Trophoblast cell (in vitro differentiated cells and primary cell): ENCODE measurements around the gene SLC35A3.

Experiments
- DNase-seq, 2 donors: peaks; one replicate each; pipeline ENCODE4 v3.0.0-alpha.2; 2016
- H2AFZ ChIP-seq: 2 replicates; pipeline ENCODE4 v1.6.1; 2013; ENCODE audit warnings: low read length, moderate library complexity, mild to moderate bottlenecking; ENCODE audit not compliant: insufficient read depth, poor library complexity
- H2AK5ac ChIP-seq: 2 replicates; pipeline ENCODE4 v1.6.1; 2013; ENCODE audit warnings: mild to moderate bottlenecking, low read length
- H2BK120ac ChIP-seq: 2 replicates; pipeline ENCODE4 v1.6.1; 2013; ENCODE audit warnings: low read length, mild to moderate bottlenecking, moderate library complexity; ENCODE audit not compliant: insufficient read depth, poor library complexity
- H2BK12ac ChIP-seq: 2 replicates; pipeline ENCODE4 v1.6.1; 2013; ENCODE audit warnings: mild to moderate bottlenecking, low read length, moderate library complexity
- H2BK5ac ChIP-seq: 2 replicates; pipeline ENCODE4 v1.6.1; 2013; ENCODE audit warnings: low read length, low read depth, moderate library complexity, mild to moderate bottlenecking; ENCODE audit not compliant: poor library complexity
- H3K14ac ChIP-seq: 2 replicates; pipeline ENCODE4 v1.6.1; 2013; ENCODE audit warnings: mild to moderate bottlenecking, low read length
- H3K18ac ChIP-seq: 2 replicates; pipeline ENCODE4 v1.6.1; 2013; ENCODE audit warnings: mild to moderate bottlenecking, low read length
- H3K23ac ChIP-seq: 2 replicates; pipeline ENCODE4 v1.6.1; 2013; ENCODE audit warnings: low read length
- H3K27ac ChIP-seq: 2 replicates; pipeline ENCODE4 v1.5.1; 2013; ENCODE audit warnings: low read depth, mild to moderate bottlenecking, inconsistent platforms, low read length, moderate library complexity
- H3K27me3 ChIP-seq: 2 replicates; pipeline ENCODE4 v1.6.1; 2013; ENCODE audit warnings: inconsistent platforms, mild to moderate bottlenecking, low read length, moderate library complexity; ENCODE audit not compliant: insufficient read depth
- H3K36me3 ChIP-seq, 2 experiments: 1 replicate in 1 of 2; 2 replicates in 1 of 2; pipeline ENCODE4 v1.6.1; 2013; ENCODE audit warnings: low read length in 2 of 2, mild to moderate bottlenecking in 2 of 2, moderate library complexity in 1 of 2; ENCODE audit not compliant: insufficient read depth in 2 of 2, control insufficient read depth in 1 of 2
- H3K4ac ChIP-seq: 2 replicates; pipeline ENCODE4 v1.6.1; 2013; ENCODE audit warnings: low read depth, mild to moderate bottlenecking, low read length, moderate library complexity
- H3K4me1 ChIP-seq, 2 experiments: 1 replicate in 1 of 2; 2 replicates in 1 of 2; pipeline ENCODE4 v1.6.1; 2013; ENCODE audit warnings: low read length in 2 of 2, mild to moderate bottlenecking in 2 of 2, moderate library complexity in 1 of 2; ENCODE audit not compliant: insufficient read depth in 2 of 2, control insufficient read depth in 1 of 2
- H3K4me2 ChIP-seq: 2 replicates; pipeline ENCODE4 v1.6.1; 2013; ENCODE audit warnings: inconsistent platforms, mild to moderate bottlenecking, low read length, moderate library complexity
- H3K4me3 ChIP-seq: 2 replicates; pipeline ENCODE4 v1.5.1; 2013; ENCODE audit warnings: mild to moderate bottlenecking, low read depth, low read length, inconsistent platforms
- H3K79me1 ChIP-seq: one replicate; pipeline ENCODE4 v1.6.1; 2013; ENCODE audit warnings: low read length
- H3K79me2 ChIP-seq: 2 replicates; pipeline ENCODE4 v1.6.1; 2013; ENCODE audit warnings: low read length, mild to moderate bottlenecking; ENCODE audit not compliant: control insufficient read depth, insufficient read depth, poor library complexity
- H3K9ac ChIP-seq: 2 replicates; pipeline ENCODE4 v1.6.1; 2013; ENCODE audit warnings: mild to moderate bottlenecking, low read length
- H3K9me3 ChIP-seq: 2 replicates; pipeline ENCODE4 v1.6.1; 2013; ENCODE audit warnings: low read depth, mild to moderate bottlenecking, control low read depth, inconsistent platforms, low read length; ENCODE audit not compliant: insufficient read depth
- H4K12ac ChIP-seq: 2 replicates; pipeline ENCODE4 v1.6.1; 2013; ENCODE audit warnings: low read depth, mild to moderate bottlenecking, low read length, moderate library complexity
- H4K8ac ChIP-seq: 2 replicates; pipeline ENCODE4 v1.6.1; 2013; ENCODE audit warnings: low read depth, mild to moderate bottlenecking, low read length, moderate library complexity
- H4K91ac ChIP-seq: one replicate; pipeline ENCODE4 v1.6.1; 2013; ENCODE audit warnings: low read depth, mild to moderate bottlenecking, low read length, moderate library complexity
- WGBS: extraction: QIAGEN DNeasy Blood & Tissue Kit; methylation state at CpG from one replicate; pipeline ENCODE4 v1.1.7; 2013; ENCODE audit warnings: missing lambda C conversion rate; ENCODE audit not compliant: insufficient read length, insufficient coverage; ENCODE audit errors: extremely low coverage; 5-methylcytosine and 5-hydroxymethylcytosine counted together

The SLC35A3 gene

GRCh38 chr1:100023482-100023881 is 53.7 kb downstream of the SLC35A3 start:
- Histone ChIP-seq H4K12ac (no peak overlapping the region), H3K9me3 (no peaks in the 10 kb centered on the region), H4K91ac (no peak overlapping the region), H3K18ac (no peak overlapping the region), H2BK12ac (no peak overlapping the region), H3K79me2 (no peaks in the 10 kb centered on the region), H2BK120ac (no peak overlapping the region), H3K9ac (no peak overlapping the region), H3K4me3 (no peak overlapping the region), H3K27me3 (no peaks in the 10 kb centered on the region), H3K23ac (no peak overlapping the region), H3K27ac (no peak overlapping the region), H3K4ac (no peak overlapping the region), H3K4me1 (no peaks in the 10 kb centered on the region), H3K4me2 (no peak overlapping the region), H2AK5ac (no peak overlapping the region), H3K36me3 (peaks cover 0 to 3% of the 10 kb centered on the region in 2 experiments), H3K79me1 (no peaks in the 10 kb centered on the region), H2AFZ (no peak overlapping the region), H2BK5ac (no peak overlapping the region), H4K8ac (no peak overlapping the region), H3K14ac (no peak overlapping the region)
- no peak for DNase-seq
- WGBS = no CpG with 5 or more reads among the region's 6 CpGs

DNA sequence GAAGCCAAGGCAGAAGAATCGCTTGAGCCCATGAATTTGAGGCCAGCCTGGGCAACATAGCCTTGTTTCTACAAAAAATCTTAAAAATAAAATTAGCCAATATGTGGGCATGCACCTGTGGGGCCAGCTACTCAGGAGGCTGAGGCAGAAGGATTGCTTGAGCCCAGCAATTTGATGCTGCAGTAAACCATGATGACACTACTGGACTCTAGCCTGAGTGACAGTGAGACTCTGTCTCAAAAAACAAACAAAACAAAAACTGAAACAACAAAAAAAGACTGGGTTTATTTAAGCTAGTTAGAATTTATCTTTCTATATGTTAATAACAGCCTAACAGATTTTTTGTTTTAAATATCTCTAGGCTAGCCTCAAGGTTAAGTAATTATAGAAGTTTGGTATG is 57.4 kb downstream of the SLC35A3 start:
- H2BK12ac ChIP-seq = no peak overlapping the region
- no peaks in the 10 kb centered on the region for H3K79me2 ChIP-seq
- H2BK120ac ChIP-seq = no peak overlapping the region
- H2AK5ac ChIP-seq = no peak overlapping the region
- no peak overlapping the region for H3K4me2 ChIP-seq
- H3K27ac ChIP-seq = no peak overlapping the region
- H3K27me3 ChIP-seq = no peaks in the 10 kb centered on the region
- no peak overlapping the region for H3K9ac ChIP-seq
- no peak overlapping the region for H4K91ac ChIP-seq
- H3K4me3 ChIP-seq = no peak overlapping the region
- H3K23ac ChIP-seq = no peak overlapping the region
- no CpG with 5 or more reads among the region's 1 CpG for WGBS
- DNase-seq = no peak
- no peak overlapping the region for H4K12ac ChIP-seq
- H3K18ac ChIP-seq = no peak overlapping the region
- H3K9me3 ChIP-seq = no peaks in the 10 kb centered on the region
- H3K14ac ChIP-seq = no peak overlapping the region
- H3K36me3 ChIP-seq = peaks cover 0 to 2% of the 10 kb centered on the region in 2 experiments
- no peak overlapping the region for H2AFZ ChIP-seq
- H3K79me1 ChIP-seq = no peaks in the 10 kb centered on the region
- no peaks in the 10 kb centered on the region for H3K4me1 ChIP-seq
- no peak overlapping the region for H4K8ac ChIP-seq
- H3K4ac ChIP-seq = no peak overlapping the region
- H2BK5ac ChIP-seq = no peak overlapping the region

DNA sequence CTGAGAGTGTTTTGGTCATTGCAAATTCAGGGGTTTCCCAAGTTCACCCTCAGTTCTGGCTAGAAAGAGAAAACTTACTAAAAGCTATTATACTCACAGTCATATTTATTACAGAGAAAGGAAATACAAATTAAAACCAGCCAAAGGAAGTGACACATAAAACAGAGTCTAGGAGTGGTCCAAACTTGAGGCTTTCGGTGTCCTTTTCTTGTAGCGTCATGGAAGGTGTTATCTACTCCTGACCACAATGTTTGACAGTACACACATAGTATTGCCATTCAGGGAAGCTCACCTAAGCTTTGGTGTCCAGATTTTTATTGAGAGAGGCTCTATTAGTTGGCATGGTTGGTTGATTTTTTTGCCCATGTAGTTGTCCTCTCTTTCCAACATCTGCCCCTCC is 59.0 kb downstream of the SLC35A3 start:
- no peak overlapping the region for H2BK12ac ChIP-seq
- H3K14ac ChIP-seq = no peak overlapping the region
- no peaks in the 10 kb centered on the region for H3K9me3 ChIP-seq
- no peaks in the 10 kb centered on the region for H3K4me1 ChIP-seq
- H4K91ac ChIP-seq = no peak overlapping the region
- H3K27me3 ChIP-seq = no peaks in the 10 kb centered on the region
- H2AK5ac ChIP-seq = no peak overlapping the region
- H3K4me2 ChIP-seq = no peak overlapping the region
- no peak overlapping the region for H2AFZ ChIP-seq
- H3K9ac ChIP-seq = no peak overlapping the region
- H3K79me1 ChIP-seq = no peaks in the 10 kb centered on the region
- DNase-seq = no peak
- no peak overlapping the region for H3K4ac ChIP-seq
- no CpG with 5 or more reads among the region's 2 CpGs for WGBS
- H3K4me3 ChIP-seq = no peak overlapping the region
- H3K79me2 ChIP-seq = no peaks in the 10 kb centered on the region
- H3K18ac ChIP-seq = no peak overlapping the region
- H3K27ac ChIP-seq = no peak overlapping the region
- no peak overlapping the region for H4K8ac ChIP-seq
- H2BK120ac ChIP-seq = no peak overlapping the region
- no peak overlapping the region for H3K23ac ChIP-seq
- H4K12ac ChIP-seq = no peak overlapping the region
- no peak overlapping the region for H2BK5ac ChIP-seq
- H3K36me3 ChIP-seq = peaks cover 0 to 2% of the 10 kb centered on the region in 2 experiments

DNA sequence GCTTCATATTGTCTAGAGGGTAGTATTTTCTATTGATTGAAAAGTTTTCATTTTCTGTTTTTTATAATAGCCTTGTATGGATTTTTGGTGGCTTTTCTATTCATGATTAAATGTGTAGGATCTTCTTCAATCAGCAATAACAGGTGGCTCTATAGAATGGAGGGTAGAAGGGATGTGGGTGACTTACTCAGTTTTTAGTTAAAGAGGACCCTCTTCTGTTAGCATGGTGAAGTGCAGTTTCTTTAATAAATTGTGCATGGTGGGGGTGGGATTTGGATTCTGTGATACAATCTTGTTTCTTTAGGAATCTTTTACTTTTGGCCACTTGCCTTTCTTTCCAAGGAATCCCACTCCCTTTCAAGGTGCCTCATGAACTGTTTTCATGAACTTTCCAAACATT is 64.7 kb downstream of the SLC35A3 start:
- no peak overlapping the region for H2BK120ac ChIP-seq
- H4K12ac ChIP-seq = no peak overlapping the region
- H4K91ac ChIP-seq = no peak overlapping the region
- H2AK5ac ChIP-seq = no peak overlapping the region
- H2BK5ac ChIP-seq = no peak overlapping the region
- peaks cover 13% of the 10 kb centered on the region for H3K79me2 ChIP-seq
- H3K4me2 ChIP-seq = no peak overlapping the region
- no peak overlapping the region for H2AFZ ChIP-seq
- H3K9me3 ChIP-seq = no peaks in the 10 kb centered on the region
- H3K27ac ChIP-seq = no peak overlapping the region
- H3K4ac ChIP-seq = no peak overlapping the region
- H3K36me3 ChIP-seq = no peaks in the 10 kb centered on the region
- H3K27me3 ChIP-seq = no peaks in the 10 kb centered on the region
- peaks cover 0 to 2% of the 10 kb centered on the region in 2 experiments for H3K4me1 ChIP-seq
- DNase-seq = peak in 1 of 2 donors; percentile 10
- no peak overlapping the region for H2BK12ac ChIP-seq
- H3K9ac ChIP-seq = no peak overlapping the region
- H3K4me3 ChIP-seq = no peak overlapping the region
- H3K18ac ChIP-seq = no peak overlapping the region
- no peak overlapping the region for H4K8ac ChIP-seq
- H3K14ac ChIP-seq = no peak overlapping the region
- no peak overlapping the region for H3K23ac ChIP-seq
- peaks cover 11% of the 10 kb centered on the region for H3K79me1 ChIP-seq
